Erythroblast (primary cell): ENCODE data around the gene SMC5.

Experiments used
- DNase-seq, 2 experiments: peaks; one replicate each; lab custom pipeline; 2025; lab: John Stamatoyannopoulos, UW
- GATA1 ChIP-seq: IDR thresholded peaks from 2 replicates; pipeline ENCODE4 v1.6.1; 2011; ENCODE audit warnings: low read depth, mild to moderate bottlenecking, control low read depth, low read length, moderate library complexity
- POLR2A ChIP-seq: IDR thresholded peaks from 2 replicates; pipeline ENCODE4 v1.6.1; 2011; ENCODE audit warnings: mild to moderate bottlenecking, low read length

The SMC5 gene

GRCh38 chr9:70292253-70292652 is 33.5 kb downstream of the SMC5 start:
- TF ChIP-seq POLR2A (no peak), GATA1 (no peak)
- DNase-seq = no peak

- TF ChIP-seq GATA1 (no peak), POLR2A (no peak)
- DNase-seq = no peak
These were observed 34.4 kb downstream of the SMC5 start for GRCh38 chr9:70293214-70293613.

GRCh38 chr9:70297141-70297540 is 38.4 kb downstream of the SMC5 start:
- no peak for TF ChIP-seq POLR2A
- no peak for TF ChIP-seq GATA1
- DNase-seq = no peak

- no peak for TF ChIP-seq POLR2A
These were observed 39.5 kb downstream of the SMC5 start for GRCh38 chr9:70298245-70298771.

GRCh38 chr9:70303268-70303667 is 44.5 kb downstream of the SMC5 start:
- TF ChIP-seq POLR2A (no peak), GATA1 (no peak)
- DNase-seq = no peak

More at GRCh38 chr9:70298245-70298771, 39.5 kb downstream of the SMC5 start:
- no peak for DNase-seq

GRCh38 chr9:70304810-70305209 is 46.0 kb downstream of the SMC5 start:
- DNase-seq = peak in 1 of 2 experiments; percentile 1
- TF ChIP-seq GATA1 (no peak), POLR2A (no peak)

- TF ChIP-seq GATA1 (no peak), POLR2A (no peak)
- no peak for DNase-seq
These were observed 56.6 kb downstream of the SMC5 start for GRCh38 chr9:70315389-70315788.

GRCh38 chr9:70318002-70318401 is 59.2 kb downstream of the SMC5 start:
- TF ChIP-seq POLR2A (no peak), GATA1 (no peak)
- no peak for DNase-seq

- DNase-seq = no peak
- TF ChIP-seq GATA1 = no peak
- no peak for TF ChIP-seq POLR2A
These were observed 63.3 kb downstream of the SMC5 start for GRCh38 chr9:70322096-70322495.

GRCh38 chr9:70324963-70325362 is 66.2 kb downstream of the SMC5 start:
- no peak for TF ChIP-seq GATA1
- no peak for TF ChIP-seq POLR2A
- no peak for DNase-seq

GRCh38 chr9:70328625-70329024 is 69.8 kb downstream of the SMC5 start:
- DNase-seq = peak in 1 of 2 experiments; percentile 12

- peak; percentile 30 to 58 for DNase-seq
- TF ChIP-seq POLR2A (no peak), GATA1 (no peak)
These were observed 81.8 kb downstream of the SMC5 start for GRCh38 chr9:70340572-70340971.

GRCh38 chr9:70347046-70347445 is 88.3 kb downstream of the SMC5 start:
- TF ChIP-seq GATA1 (no peak), POLR2A (no peak)
- no peak for DNase-seq

- TF ChIP-seq GATA1 (no peak), POLR2A (no peak)
- DNase-seq = no peak
These were observed 93.6 kb downstream of the SMC5 start for GRCh38 chr9:70352356-70352755.

GRCh38 chr9:70352802-70353201 is 94.0 kb downstream of the SMC5 start:
- DNase-seq = peak in 1 of 2 experiments; percentile 31
- TF ChIP-seq GATA1 = no peak
- TF ChIP-seq POLR2A = no peak
